GM12891 (cell line): ENCODE data around the gene MACO1.
"Not testable (repeated sequence)": the region's sequence is repeated elsewhere in the genome, so short reads cannot be mapped to it uniquely, and the experiment has no call there.

Experiments
- PAX5 ChIP-seq: IDR thresholded peaks from 2 replicates; pipeline ENCODE4 v1.6.1; 2011; ENCODE audit warnings: low read length, moderate library complexity, mild to moderate bottlenecking; ENCODE audit not compliant: insufficient read depth, severe bottlenecking
- POLR2A ChIP-seq: IDR thresholded peaks from 2 replicates; pipeline ENCODE4 v1.6.1; 2011; ENCODE audit warnings: low read depth, low read length, control low read depth
- POLR2AphosphoS5 ChIP-seq: IDR thresholded peaks from 2 replicates; pipeline ENCODE4 v1.6.1; 2011; ENCODE audit warnings: low read depth, low read length, control low read depth
- SPI1 ChIP-seq: IDR thresholded peaks from 2 replicates; pipeline ENCODE4 v1.6.1; 2011; ENCODE audit warnings: low read depth, low read length, control low read depth
- TAF1 ChIP-seq: IDR thresholded peaks from 2 replicates; pipeline ENCODE4 v1.6.1; 2011; ENCODE audit warnings: low read depth, low read length, control low read depth

- TF ChIP-seq POLR2A, SPI1, POLR2AphosphoS5, TAF1, PAX5: not testable (repeated sequence)
Observed at GRCh38 chr1:25383875-25384274, 46.8 kb upstream of the MACO1 start.
